ENCODE results near the gene CHTOP. TPM values are rescaled to one million over a fixed set of nuclear protein-coding genes. Genes with fewer than 3 reads are reported as not detected.

The CHTOP gene
- total RNA-seq, 6 experiments from 2014 or later = 21.9 to 29.7 (median 26.0) TPM

DNA sequence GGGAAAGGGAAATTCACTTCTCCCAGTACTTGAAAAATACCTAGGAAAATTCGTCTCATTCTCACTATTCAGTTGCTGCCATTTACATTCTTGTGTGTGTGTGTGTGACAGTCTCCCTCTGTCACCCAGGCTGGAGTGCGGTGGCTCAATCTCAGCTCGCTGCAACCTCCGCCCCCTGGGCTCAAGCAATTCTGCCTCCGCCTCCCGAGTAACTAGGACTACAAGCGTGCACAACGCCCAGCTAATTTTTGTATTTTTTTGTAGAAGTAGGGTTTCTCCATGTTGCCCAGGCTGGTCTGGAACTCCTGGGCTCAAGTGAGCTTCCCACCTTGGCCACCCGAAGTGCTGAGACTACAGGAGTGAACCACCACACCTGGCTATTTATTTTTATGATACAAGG, 25.8 kb downstream of the CHTOP start:
- peaks cover 0 to 15% (median 1%) of the 10 kb centered on the region in 4 donors for H3K4me1 ChIP-seq
- intact Hi-C loops (cut with DNase I) = no loop called here
- no peaks in the 10 kb centered on the region for H3K27me3 ChIP-seq
- H3K36me3 ChIP-seq = peaks cover 0 to 36% (median 23%) of the 10 kb centered on the region in 4 donors
- TF ChIP-seq POLR2A (IDR thresholded peaks at IDR 0.05) = no peak
- TF ChIP-seq, protein P1, sequence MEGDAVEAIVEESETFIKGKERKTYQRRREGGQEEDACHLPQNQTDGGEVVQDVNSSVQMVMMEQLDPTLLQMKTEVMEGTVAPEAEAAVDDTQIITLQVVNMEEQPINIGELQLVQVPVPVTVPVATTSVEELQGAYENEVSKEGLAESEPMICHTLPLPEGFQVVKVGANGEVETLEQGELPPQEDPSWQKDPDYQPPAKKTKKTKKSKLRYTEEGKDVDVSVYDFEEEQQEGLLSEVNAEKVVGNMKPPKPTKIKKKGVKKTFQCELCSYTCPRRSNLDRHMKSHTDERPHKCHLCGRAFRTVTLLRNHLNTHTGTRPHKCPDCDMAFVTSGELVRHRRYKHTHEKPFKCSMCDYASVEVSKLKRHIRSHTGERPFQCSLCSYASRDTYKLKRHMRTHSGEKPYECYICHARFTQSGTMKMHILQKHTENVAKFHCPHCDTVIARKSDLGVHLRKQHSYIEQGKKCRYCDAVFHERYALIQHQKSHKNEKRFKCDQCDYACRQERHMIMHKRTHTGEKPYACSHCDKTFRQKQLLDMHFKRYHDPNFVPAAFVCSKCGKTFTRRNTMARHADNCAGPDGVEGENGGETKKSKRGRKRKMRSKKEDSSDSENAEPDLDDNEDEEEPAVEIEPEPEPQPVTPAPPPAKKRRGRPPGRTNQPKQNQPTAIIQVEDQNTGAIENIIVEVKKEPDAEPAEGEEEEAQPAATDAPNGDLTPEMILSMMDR (IDR thresholded peaks at IDR 0.05) = no peak
- H3K27ac ChIP-seq = no peak overlapping the region
- no peaks in the 10 kb centered on the region for H3K9me3 ChIP-seq
- ATAC-seq (no peak), DNase-seq (no peak)
- peak overlapping the region in 2 of 3 donors; percentile 71 to 77 for H3K4me3 ChIP-seq
- WGBS (ENCODE audit: insufficient coverage, low coverage, low lambda C conversion rate, missing lambda C conversion rate) = 73% methylated on average over 8 of the region's 9 CpGs

GRCh38 chr1:153661111-153661708, 27.3 kb downstream of the CHTOP start:
- no peak for DNase-seq
- intact Hi-C loops (cut with DNase I) = no loop called here

DNA sequence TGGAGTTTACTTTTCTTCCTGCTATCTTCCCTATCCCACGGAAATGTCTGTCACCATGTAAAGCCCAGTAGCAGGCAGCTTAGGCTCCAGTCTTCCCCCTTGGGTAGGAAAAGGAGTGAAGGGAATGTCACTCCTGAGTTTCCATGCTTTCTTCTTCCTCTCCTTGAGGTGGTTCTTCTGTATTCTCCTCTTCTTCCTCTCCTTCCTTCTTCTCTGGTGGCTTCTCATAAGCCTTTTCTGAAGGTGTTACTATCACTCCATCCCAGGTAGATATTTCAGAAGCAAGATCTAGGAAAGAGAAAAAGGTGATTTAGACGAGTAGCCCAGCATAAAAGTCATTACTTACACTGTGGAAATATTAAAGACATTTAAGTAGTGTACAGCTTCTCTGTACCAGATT, 28.4 kb downstream of the CHTOP start:
- Histone ChIP-seq H3K36me3 (peaks cover 11 to 62% (median 39%) of the 10 kb centered on the region in 4 donors), H3K27ac (no peak overlapping the region), H3K27me3 (no peaks in the 10 kb centered on the region), H3K9me3 (no peaks in the 10 kb centered on the region), H3K4me3 (no peak overlapping the region), H3K4me1 (peaks cover 0 to 25% (median 5%) of the 10 kb centered on the region in 4 donors)
- intact Hi-C loops (cut with DNase I) = no loop called here
- DNase-seq = no peak
- no peak for TF ChIP-seq POLR2A (IDR thresholded peaks at IDR 0.05)
- TF ChIP-seq, protein P1 (IDR thresholded peaks at IDR 0.05) = no peak
- no peak for ATAC-seq
- WGBS (ENCODE audit: insufficient coverage, low coverage, low lambda C conversion rate, missing lambda C conversion rate) = 73% methylated on average over 2 of the region's 2 CpGs

More at GRCh38 chr1:153661111-153661708, 27.3 kb downstream of the CHTOP start:
- Histone ChIP-seq H3K27me3 (no peaks in the 10 kb centered on the region), H3K27ac (no peak overlapping the region), H3K36me3 (peaks cover 8 to 52% (median 34%) of the 10 kb centered on the region in 4 donors), H3K9me3 (no peaks in the 10 kb centered on the region), H3K4me3 (no peak overlapping the region), H3K4me1 (peaks cover 0 to 25% (median 5%) of the 10 kb centered on the region in 4 donors)
- no peak for ATAC-seq
- TF ChIP-seq, protein P1 (IDR thresholded peaks at IDR 0.05) = no peak
- no peak for TF ChIP-seq POLR2A (IDR thresholded peaks at IDR 0.05)
- 78% methylated on average over 6 of the region's 9 CpGs for WGBS (ENCODE audit: insufficient coverage, low coverage, low lambda C conversion rate, missing lambda C conversion rate)

DNA sequence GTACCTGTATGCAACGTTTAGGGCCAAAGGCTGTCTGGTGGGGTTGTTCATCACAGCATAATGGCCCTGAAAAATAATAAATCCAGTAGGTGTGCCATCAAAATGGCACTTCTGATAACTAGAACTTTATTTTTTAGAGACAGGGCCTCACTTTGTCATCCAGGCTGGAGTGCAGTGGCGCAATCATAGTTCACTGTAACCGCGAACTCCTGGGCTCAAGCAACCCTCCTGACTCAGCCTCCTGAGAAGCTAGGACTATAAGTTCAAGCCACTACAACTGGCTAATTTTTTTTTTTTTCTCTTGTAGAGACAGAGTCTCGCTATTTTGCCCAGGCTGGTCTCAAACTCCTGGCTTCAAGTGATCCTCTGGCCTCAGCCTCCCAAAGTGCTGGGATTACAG, 29.3 kb downstream of the CHTOP start:
- no peaks in the 10 kb centered on the region for H3K27me3 ChIP-seq
- H3K4me3 ChIP-seq = no peak overlapping the region
- DNase-seq (peak in 1 of 3 donors; percentile 13), ATAC-seq (no peak)
- H3K4me1 ChIP-seq = peaks cover 0 to 26% (median 5%) of the 10 kb centered on the region in 4 donors
- intact Hi-C loops (cut with DNase I) = no loop called here
- no peak overlapping the region for H3K27ac ChIP-seq
- H3K36me3 ChIP-seq = peaks cover 11 to 72% (median 45%) of the 10 kb centered on the region in 4 donors
- WGBS (ENCODE audit: insufficient coverage, low coverage, low lambda C conversion rate, missing lambda C conversion rate) = 63% methylated on average over 4 of the region's 5 CpGs
- TF ChIP-seq, protein P1 (IDR thresholded peaks at IDR 0.05) = no peak
- TF ChIP-seq POLR2A (IDR thresholded peaks at IDR 0.05) = no peak
- H3K9me3 ChIP-seq = no peaks in the 10 kb centered on the region

Measured in right lobe of liver (tissue), 6 donors.